HFF-Myc (cell line): Measurements from ENCODE around the gene CORO2B.

Source experiments
- DNase-seq: peaks from one replicate; pipeline ENCODE4 v3.0.0-alpha.2; 2011; ENCODE audit warnings: low read depth; ENCODE audit errors: extremely low read depth
- H3K4me3 ChIP-seq: replicated peaks from 2 replicates; pipeline ENCODE4 v1.5.1; 2011; ENCODE audit warnings: low read depth, mild to moderate bottlenecking, control low read depth, low read length
- CTCF ChIP-seq: IDR thresholded peaks from 2 replicates; pipeline ENCODE4 v1.5.1; 2012; ENCODE audit warnings: mild to moderate bottlenecking, low read depth, low read length, control low read depth; ENCODE audit errors: missing control alignments

Gene CORO2B

DNA sequence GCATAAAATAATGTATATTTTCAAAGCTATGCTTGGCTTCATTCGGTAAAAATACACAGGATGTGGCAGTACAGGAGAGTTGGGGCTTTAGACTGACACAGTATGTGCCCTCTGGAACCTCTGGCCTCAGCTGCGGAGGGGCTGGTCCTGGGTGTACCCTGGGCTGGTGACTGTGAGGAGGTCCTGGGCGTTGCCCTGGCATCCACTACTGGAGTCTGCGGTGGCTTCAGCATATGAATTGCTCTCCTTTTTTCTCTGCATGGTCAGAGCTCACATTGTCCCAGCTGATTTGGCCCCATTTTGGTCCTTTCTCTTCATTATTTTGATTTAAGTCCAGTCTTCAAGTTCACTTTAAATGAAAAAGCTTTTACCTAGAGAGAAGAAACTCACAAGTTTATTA, 40.5 kb upstream of the CORO2B start:
- H3K4me3 ChIP-seq, result no peak overlapping the region
- TF ChIP-seq CTCF, result no peak
- no peak for DNase-seq

- no peak for DNase-seq
- no peak for TF ChIP-seq CTCF
- no peak overlapping the region for H3K4me3 ChIP-seq
Measured at GRCh38 chr15:68541743-68542142, 37.0 kb upstream of the CORO2B start.

DNA sequence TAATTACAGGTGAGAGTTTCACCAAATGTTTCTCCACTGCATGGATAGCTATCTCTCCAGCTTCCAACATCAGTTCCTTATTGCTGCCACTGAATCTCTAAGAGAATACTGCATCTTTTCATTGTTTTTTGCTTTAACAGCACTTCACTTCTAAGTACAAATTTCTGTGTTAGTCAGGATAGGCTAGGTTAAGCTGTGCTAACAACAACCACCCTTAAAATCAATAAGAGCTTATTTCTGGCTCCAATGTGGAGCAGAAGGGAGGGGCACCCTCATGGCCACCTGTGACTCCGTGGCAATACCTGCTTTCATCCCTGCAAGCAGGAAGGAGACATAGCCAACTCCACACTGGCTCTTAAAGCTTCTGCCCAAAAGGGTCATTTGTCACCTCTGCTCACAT, 36.4 kb upstream of the CORO2B start:
- H3K4me3 ChIP-seq, result no peak overlapping the region
- no peak for DNase-seq
- no peak for TF ChIP-seq CTCF

GRCh38 chr15:68542771-68543164, 36.0 kb upstream of the CORO2B start:
- no peak overlapping the region for H3K4me3 ChIP-seq
- no peak for DNase-seq
- TF ChIP-seq CTCF, result no peak

- DNase-seq, result no peak
- TF ChIP-seq CTCF, result no peak
- H3K4me3 ChIP-seq, result no peak overlapping the region
Measured at GRCh38 chr15:68543165-68544008, 35.4 kb upstream of the CORO2B start.

GRCh38 chr15:68546318-68546717, 32.5 kb upstream of the CORO2B start:
- H3K4me3 ChIP-seq, result no peak overlapping the region
- no peak for DNase-seq
- no peak for TF ChIP-seq CTCF

DNA sequence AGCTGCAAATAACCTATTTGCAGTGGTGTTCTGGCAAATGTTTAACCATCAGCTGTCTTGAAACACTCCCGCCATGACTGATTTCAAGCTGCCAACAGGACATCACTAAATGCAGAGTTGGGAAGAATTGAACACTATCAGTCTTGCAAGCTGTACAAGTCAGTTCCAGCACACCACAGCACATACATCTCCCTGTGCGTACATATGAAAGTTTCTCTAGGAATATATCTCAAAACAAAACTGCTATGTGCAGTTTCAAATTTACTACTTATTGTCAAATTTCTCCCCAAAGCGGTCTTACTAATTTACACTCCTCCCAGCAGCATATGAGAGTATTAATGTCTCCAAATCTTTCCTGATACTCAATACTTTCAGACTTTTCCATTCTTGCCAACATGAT, 30.4 kb upstream of the CORO2B start:
- DNase-seq, result no peak

More for the DNA sequence above, 30.4 kb upstream of the CORO2B start:
- no peak for TF ChIP-seq CTCF
- no peak overlapping the region for H3K4me3 ChIP-seq
